Stimulated activated CD4-positive, alpha-beta T cell treated with anti-CD3 and anti-CD28 coated beads, Interleukin-1b, Interleukin-23, amount 100 ng/mL, for 24 hours (primary cell): ENCODE data around the gene CCDC195.
"Not testable (repeated sequence)": the region's sequence is repeated elsewhere in the genome, so short reads cannot be mapped to it uniquely, and the experiment has no call there.

ENCODE experiments used
- DNase-seq, 4 experiments: peaks; one replicate each; pipeline ENCODE4 v3.0.0-alpha.2; 2020; ENCODE audit warnings: low read depth in 4 of 4, low spot score in 1 of 4

CCDC195 gene

GRCh38 chr2:224691563-224691962 lies 24.6 kb downstream of the CCDC195 start:
- DNase-seq = no peak

- no peak for DNase-seq
These were observed 25.3 kb downstream of the CCDC195 start for GRCh38 chr2:224690868-224691267.

DNA sequence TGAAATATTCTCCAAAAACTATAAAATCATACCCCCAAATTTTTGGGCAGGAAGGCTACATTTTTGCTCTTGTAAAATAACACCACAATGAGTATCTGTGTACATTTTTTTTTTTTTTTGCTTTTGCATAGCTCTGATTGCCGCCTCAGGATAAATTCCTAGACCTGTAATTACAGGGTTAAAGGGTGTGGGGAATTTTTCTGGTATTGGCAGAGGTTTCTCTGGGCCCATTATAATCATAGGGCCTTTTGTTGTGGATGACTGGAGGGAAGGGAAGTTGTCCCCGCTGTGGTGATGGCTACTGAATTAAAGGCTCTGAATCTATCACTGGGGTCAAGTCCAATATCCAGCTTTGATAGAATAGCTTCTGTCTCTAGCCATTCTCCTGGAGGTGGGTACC lies 26.6 kb downstream of the CCDC195 start:
- DNase-seq = no peak

- DNase-seq = no peak
These were observed 27.2 kb downstream of the CCDC195 start for GRCh38 chr2:224688997-224689396.

GRCh38 chr2:224687156-224687555 lies 29.0 kb downstream of the CCDC195 start:
- no peak for DNase-seq

DNA sequence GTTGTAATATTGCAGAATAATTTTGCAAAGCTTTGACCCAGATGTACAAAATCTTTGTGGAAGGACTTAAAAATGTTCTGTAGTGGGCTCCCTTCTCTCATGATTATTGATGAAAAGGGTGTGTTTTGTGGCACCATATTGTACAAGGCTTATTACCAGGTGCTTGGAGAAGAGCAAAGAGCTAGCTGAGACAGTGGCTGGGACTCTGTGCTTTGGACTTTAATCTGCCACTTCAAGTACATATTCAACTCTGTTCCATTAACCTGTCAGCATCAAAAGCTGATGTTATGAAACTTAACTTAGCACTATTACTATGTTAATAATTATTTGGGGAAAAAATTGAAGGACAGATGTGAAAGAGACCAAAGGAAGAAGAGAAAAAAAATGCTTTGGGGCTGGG lies 31.0 kb downstream of the CCDC195 start:
- no peak for DNase-seq

GRCh38 chr2:224682134-224682533 lies 34.0 kb downstream of the CCDC195 start:
- DNase-seq = no peak

DNA sequence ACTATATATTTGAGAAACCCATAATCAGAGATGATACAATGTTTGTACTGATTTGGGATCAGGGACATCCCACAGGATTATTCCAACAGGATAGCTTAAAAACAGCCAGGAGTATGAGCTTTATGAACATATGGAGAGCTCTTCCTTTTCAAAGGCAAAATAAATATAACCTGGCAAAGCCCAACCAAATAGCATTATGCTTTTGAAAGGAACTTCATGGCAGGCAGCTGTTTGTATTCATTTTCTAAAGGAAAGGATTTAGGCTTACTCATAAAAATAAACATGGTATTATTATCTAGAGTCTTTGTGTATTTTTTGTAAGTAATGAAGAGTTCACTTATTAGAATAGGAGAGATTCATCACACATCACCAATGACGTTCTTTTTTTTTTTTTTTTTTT lies 44.4 kb downstream of the CCDC195 start:
- DNase-seq = no peak

- DNase-seq = no peak
These were observed 46.0 kb downstream of the CCDC195 start for GRCh38 chr2:224670203-224670602.

- DNase-seq = no peak
These were observed 46.7 kb downstream of the CCDC195 start for GRCh38 chr2:224669449-224669848.

GRCh38 chr2:224668123-224668909 lies 47.8 kb downstream of the CCDC195 start:
- no peak for DNase-seq

DNA sequence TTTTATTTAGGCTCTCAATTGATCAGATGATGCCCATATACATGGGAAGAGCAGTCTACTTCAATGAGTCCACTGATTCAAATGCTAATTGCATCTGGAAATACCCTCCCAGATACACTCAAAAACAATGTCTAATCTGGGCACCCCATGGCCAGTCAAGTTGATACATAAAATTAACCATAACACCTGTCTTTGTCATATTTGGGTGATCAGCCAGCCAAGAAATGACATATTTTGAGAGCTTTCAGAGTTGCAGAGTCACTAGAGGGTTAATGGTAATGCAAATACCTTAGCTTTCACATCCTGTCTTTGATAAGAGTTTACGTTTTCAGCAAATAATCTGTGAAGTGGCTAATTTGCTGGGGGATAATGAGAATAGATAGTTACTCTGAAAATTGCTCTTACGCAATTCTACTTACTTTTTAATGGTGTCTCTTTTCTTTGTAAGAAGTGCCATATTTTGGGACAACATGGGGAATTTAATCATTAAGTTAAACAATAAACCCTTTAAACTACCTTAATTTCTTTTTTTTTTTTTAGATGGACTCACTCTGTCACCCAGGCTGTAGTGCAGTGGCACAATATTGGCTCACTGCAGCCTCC lies 49.1 kb downstream of the CCDC195 start:
- no peak for DNase-seq

DNA sequence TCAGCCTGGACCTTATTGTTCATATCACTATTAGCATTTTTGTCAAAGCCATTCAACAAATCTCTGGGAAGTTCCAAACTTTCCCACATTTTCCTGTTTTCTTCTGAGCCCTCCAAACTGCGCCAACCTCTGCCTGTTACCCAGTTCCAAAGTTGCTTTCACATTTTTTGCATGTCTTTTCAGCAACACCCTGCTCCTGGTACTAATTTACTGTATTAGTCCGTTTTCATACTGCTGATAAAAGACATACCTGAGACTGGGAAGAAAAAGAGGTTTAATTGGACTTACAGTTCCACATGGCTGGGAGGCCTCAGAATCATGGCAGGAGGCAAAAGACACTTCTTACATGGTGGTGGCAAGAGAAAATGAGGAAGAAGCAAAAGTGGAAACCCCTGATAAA lies 52.8 kb downstream of the CCDC195 start:
- not testable (repeated sequence) for DNase-seq

DNA sequence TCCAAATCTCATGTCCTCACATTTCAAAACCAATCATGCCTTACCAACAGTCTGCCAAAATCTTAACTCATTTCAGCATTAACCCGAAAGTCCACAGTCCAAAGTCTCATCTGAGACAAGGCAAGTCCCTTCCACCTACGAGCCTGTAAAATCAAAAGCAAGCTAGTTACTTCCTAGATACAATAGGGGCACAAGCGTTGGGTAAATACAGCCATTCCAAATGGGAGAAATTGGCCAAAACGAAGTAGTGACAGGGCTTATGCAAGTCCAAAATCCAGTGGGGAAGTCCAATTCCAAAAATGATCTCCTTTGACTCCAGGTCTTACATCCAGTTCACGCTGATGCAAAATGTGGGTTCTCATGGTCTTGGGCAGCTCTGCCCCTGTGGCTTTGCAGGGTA lies 54.5 kb downstream of the CCDC195 start:
- not testable (repeated sequence) for DNase-seq

DNA sequence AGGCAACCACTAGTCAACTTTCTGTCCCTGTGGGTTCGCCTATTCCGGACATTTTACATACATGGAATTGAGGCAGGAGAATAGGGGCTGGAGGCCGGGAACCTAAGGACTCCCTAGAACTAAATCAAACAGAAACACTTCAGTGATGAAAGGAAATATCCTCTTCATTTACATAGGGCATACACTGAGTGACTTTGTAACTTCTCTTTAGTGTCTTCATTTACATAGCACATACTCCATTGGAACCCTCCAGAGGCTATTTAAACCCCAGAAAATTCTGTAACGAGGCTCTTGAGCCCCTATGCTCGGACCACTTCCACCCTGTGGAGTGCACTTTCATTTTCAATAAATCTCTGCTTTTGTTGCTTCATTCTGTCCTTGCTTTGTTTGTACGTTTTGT lies 56.5 kb downstream of the CCDC195 start:
- DNase-seq = no peak

DNA sequence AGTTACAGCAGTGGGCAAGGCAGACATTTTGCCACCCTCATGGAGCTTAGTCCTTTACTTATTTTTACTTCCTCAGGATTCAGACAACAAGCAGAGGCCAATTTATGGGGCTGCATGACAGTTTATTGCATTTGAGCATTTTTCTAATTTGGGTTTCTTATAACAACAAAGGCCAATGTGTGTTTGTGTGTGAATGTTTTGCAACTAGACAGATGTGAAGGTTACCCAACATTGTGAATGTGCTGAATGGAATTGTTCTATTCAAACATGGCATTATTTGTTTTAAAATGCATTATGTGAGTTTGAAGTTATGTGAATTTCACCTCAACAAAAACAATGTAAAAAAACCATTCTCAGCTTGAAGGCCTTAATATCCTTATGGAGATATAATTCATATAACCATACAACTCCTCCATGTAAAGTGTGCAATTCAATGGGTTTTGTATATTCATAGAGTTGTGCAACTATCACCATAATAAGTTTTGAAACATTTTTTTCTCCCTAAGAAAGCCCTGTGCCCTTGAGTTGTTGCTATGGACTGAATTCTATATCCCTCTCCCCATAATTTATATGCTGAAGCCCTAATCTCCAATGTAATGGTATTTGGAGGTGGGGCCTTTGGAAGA lies 57.3 kb downstream of the CCDC195 start:
- DNase-seq = no peak

DNA sequence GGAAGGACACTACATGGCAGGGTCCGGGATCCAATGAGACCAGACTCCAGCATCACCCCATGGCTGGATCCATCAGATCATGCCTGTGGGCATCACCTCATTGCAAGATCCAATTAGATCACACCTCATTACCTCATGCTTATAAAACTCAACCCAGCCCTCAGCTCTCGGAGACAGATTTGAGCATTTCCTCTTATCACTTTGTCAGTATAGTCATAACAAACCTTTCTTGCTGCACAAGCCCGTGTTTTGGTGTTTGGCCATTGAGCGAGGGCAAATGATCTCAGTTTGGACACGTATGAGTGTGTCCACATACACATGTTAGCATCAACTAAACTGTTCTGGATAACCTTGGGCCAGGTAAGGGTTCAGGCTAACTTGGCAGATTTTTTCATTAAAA lies 58.8 kb downstream of the CCDC195 start:
- no peak for DNase-seq

DNA sequence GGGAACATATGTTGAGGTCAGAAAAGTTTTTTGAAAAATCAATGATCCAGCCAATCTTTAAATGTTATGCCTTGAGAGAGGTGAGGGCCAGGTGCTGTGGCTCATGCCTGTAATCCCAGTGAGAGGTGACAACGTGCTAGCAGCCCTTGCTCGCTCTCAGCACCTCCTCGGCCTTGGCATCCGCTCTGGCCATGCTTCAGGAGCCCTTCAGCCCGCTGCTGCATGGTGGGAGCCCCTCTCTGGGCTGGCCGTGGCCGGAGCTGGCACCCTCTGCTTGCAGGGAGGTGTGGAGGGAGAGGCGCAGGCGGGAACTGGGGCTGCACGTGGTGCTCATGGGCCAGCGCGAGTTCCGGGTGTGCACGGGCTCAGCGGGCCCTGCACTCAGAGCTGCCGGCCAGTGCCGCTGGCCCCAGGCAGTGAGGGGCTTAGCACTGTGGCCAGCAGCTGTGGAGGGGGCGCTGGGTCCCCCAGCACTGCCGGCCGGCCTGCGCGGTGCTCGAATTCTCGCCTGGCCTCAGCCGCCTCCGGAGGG lies 61.1 kb downstream of the CCDC195 start:
- no peak for DNase-seq
